GM12878 (cell line): ENCODE measurements around the gene MPHOSPH9.

ENCODE experiments used
- BHLHE40 ChIP-seq, 2 experiments: fragments of 450-650 bp in 1 of 2; IDR thresholded peaks; 2 replicates each; pipeline ENCODE4 v1.6.1; 2011 to 2017; ENCODE audit warnings: low read depth in 2 of 2, borderline replicate concordance in 1 of 2, improper control_type of control experiment in 1 of 2, low read length in 1 of 2, mild to moderate bottlenecking in 1 of 2
- BRCA1 ChIP-seq: IDR thresholded peaks from 2 replicates; pipeline ENCODE4 v1.6.1; 2011; ENCODE audit warnings: low read depth, low read length, improper control_type of control experiment
- EGR1 ChIP-seq, 2 experiments: IDR thresholded peaks; 1 replicate in 1 of 2; 2 replicates in 1 of 2; pipeline ENCODE4 v1.6.1; 2011 to 2012; ENCODE audit warnings: low read depth in 2 of 2, low read length in 2 of 2, borderline replicate concordance in 1 of 2, mild to moderate bottlenecking in 1 of 2, moderate library complexity in 1 of 2
- JUND ChIP-seq: IDR thresholded peaks from 2 replicates; pipeline ENCODE4 v1.6.1; 2012; ENCODE audit warnings: low read depth, mild to moderate bottlenecking, low read length, improper control_type of control experiment, moderate library complexity
- KDM1A ChIP-seq: fragments of 200-600 bp; sonication (generic); IDR thresholded peaks from 2 replicates; pipeline ENCODE4 v1.6.1; 2016; ENCODE audit warnings: borderline replicate concordance
- NRF1 ChIP-seq: conservative IDR thresholded peaks from 2 replicates; pipeline ENCODE4 v1.6.1; 2011; ENCODE audit warnings: mild to moderate bottlenecking, low read depth, low read length, improper control_type of control experiment
- RAD21 ChIP-seq: IDR thresholded peaks from 2 replicates; pipeline ENCODE4 v1.6.1; 2011; ENCODE audit warnings: mild to moderate bottlenecking, low read depth, low read length, moderate library complexity; ENCODE audit not compliant: insufficient read depth
- RAD51 ChIP-seq: fragments of 450-650 bp; IDR thresholded peaks from 2 replicates; pipeline ENCODE4 v1.6.1; 2016; ENCODE audit warnings: moderate library complexity, mild to moderate bottlenecking, inconsistent platforms
- SIX5 ChIP-seq: IDR thresholded peaks from 2 replicates; pipeline ENCODE4 v1.6.1; 2011; ENCODE audit warnings: mild to moderate bottlenecking, low read depth, low read length, moderate library complexity; ENCODE audit not compliant: severe bottlenecking
- TAF1 ChIP-seq: IDR thresholded peaks from 2 replicates; pipeline ENCODE4 v1.6.1; 2011; ENCODE audit warnings: mild to moderate bottlenecking, low read depth, low read length, borderline replicate concordance
- YY1 ChIP-seq: IDR thresholded peaks from 2 replicates; pipeline ENCODE4 v1.6.1; 2011; ENCODE audit warnings: low read depth, mild to moderate bottlenecking, low read length
- TF ChIP-seq, protein P1 (sequence below): fragments of 450-650 bp; IDR thresholded peaks from 2 replicates; pipeline ENCODE4 v1.6.1; 2016; ENCODE audit warnings: mild to moderate bottlenecking, moderate library complexity, borderline replicate concordance
- TF ChIP-seq, protein P2 (sequence below), 3 experiments: IDR thresholded peaks in 2 of 3; conservative IDR thresholded peaks in 1 of 3; 2 replicates each; pipeline ENCODE4 v1.5.1; 2011; ENCODE audit warnings: low read depth in 3 of 3, low read length in 3 of 3, mild to moderate bottlenecking in 3 of 3, control low read depth in 2 of 3, moderate library complexity in 2 of 3, inconsistent platforms in 1 of 3, mixed read lengths in 1 of 3; ENCODE audit not compliant: control insufficient read depth in 2 of 3, insufficient read depth in 1 of 3; ENCODE audit errors: extremely low read depth in 1 of 3

DNA sequence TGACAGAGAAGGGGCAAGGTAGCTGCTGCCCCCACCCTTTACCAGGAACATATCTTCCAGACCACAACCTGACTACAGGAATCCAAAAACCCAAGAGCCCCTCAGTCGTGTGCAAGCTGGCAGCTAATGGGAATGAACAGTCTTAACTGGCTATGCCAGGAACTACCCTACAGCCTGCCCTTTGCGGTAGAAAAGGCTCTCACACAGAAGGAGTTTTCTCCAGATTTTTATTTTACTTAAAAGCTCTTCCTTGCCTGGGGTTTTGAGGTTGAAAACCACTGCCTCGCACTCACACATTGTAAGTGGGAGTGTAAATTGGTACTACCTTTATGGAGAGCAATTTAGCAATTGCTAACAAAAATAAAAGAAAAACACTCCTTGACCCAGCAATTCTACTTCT lies 110.3 kb downstream of the MPHOSPH9 start:
- TF ChIP-seq, protein P1, sequence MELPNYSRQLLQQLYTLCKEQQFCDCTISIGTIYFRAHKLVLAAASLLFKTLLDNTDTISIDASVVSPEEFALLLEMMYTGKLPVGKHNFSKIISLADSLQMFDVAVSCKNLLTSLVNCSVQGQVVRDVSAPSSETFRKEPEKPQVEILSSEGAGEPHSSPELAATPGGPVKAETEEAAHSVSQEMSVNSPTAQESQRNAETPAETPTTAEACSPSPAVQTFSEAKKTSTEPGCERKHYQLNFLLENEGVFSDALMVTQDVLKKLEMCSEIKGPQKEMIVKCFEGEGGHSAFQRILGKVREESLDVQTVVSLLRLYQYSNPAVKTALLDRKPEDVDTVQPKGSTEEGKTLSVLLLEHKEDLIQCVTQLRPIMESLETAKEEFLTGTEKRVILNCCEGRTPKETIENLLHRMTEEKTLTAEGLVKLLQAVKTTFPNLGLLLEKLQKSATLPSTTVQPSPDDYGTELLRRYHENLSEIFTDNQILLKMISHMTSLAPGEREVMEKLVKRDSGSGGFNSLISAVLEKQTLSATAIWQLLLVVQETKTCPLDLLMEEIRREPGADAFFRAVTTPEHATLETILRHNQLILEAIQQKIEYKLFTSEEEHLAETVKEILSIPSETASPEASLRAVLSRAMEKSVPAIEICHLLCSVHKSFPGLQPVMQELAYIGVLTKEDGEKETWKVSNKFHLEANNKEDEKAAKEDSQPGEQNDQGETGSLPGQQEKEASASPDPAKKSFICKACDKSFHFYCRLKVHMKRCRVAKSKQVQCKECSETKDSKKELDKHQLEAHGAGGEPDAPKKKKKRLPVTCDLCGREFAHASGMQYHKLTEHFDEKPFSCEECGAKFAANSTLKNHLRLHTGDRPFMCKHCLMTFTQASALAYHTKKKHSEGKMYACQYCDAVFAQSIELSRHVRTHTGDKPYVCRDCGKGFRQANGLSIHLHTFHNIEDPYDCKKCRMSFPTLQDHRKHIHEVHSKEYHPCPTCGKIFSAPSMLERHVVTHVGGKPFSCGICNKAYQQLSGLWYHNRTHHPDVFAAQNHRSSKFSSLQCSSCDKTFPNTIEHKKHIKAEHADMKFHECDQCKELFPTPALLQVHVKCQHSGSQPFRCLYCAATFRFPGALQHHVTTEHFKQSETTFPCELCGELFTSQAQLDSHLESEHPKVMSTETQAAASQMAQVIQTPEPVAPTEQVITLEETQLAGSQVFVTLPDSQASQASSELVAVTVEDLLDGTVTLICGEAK: no peak
- TF ChIP-seq, protein P2, sequence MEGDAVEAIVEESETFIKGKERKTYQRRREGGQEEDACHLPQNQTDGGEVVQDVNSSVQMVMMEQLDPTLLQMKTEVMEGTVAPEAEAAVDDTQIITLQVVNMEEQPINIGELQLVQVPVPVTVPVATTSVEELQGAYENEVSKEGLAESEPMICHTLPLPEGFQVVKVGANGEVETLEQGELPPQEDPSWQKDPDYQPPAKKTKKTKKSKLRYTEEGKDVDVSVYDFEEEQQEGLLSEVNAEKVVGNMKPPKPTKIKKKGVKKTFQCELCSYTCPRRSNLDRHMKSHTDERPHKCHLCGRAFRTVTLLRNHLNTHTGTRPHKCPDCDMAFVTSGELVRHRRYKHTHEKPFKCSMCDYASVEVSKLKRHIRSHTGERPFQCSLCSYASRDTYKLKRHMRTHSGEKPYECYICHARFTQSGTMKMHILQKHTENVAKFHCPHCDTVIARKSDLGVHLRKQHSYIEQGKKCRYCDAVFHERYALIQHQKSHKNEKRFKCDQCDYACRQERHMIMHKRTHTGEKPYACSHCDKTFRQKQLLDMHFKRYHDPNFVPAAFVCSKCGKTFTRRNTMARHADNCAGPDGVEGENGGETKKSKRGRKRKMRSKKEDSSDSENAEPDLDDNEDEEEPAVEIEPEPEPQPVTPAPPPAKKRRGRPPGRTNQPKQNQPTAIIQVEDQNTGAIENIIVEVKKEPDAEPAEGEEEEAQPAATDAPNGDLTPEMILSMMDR (IDR thresholded peaks at IDR 0.05 in 2 of 3, conservative IDR thresholded peaks at IDR 0.05 in 1 of 3; ENCODE audit: control insufficient read depth in 2 of 3, extremely low read depth in 1 of 3, insufficient read depth in 1 of 3, low read depth in 3 of 3, low read length in 3 of 3): no peak
- no peak for TF ChIP-seq YY1
- no peak for TF ChIP-seq JUND
- no peak for TF ChIP-seq KDM1A
- TF ChIP-seq SIX5: no peak
- no peak for TF ChIP-seq BHLHE40 (IDR thresholded peaks at IDR 0.05; ENCODE audit: borderline replicate concordance in 1 of 2, low read depth in 2 of 2, low read length in 1 of 2)
- TF ChIP-seq RAD51: no peak
- no peak for TF ChIP-seq TAF1
- no peak for TF ChIP-seq EGR1 (IDR thresholded peaks at IDR 0.05; ENCODE audit: borderline replicate concordance in 1 of 2, low read depth in 2 of 2, low read length in 2 of 2)
- TF ChIP-seq RAD21: no peak
- no peak for TF ChIP-seq BRCA1
- TF ChIP-seq NRF1: no peak
